Measurements from ENCODE around the gene SLC1A4.
A peak's percentile ranks its signal among the peaks of the same experiment; 100 is the strongest.
"Not testable (repeated sequence)": the region's sequence is repeated elsewhere in the genome, so short reads cannot be mapped to it uniquely, and the experiment has no call there.

SLC1A4 gene

DNA sequence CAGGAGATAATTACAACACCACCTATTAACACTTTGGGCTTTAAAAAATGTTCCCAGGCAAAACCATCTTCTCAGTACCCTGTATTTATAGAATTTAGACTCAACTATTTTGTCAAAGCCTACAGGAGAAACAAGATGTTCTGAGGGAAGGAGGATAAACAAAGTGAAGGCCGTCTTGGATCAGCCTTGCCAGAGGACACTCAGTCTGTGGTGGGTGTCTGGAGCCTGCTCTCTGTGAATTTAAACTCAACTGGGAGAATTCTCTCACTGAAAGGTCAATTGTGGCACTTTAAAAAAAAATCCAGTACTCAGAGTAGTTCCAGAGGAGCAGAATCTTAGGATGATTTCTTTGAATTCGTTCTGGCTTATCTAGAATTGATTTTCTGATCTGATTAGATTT is 28.4 kb upstream of the SLC1A4 start:
- DNase-seq = no peak
- in situ Hi-C loops (cut with MboI; ENCODE audit: low pct_unique_long_range_greater_than_20kb, low sequenced_read_pairs) = no loop called here

DNA sequence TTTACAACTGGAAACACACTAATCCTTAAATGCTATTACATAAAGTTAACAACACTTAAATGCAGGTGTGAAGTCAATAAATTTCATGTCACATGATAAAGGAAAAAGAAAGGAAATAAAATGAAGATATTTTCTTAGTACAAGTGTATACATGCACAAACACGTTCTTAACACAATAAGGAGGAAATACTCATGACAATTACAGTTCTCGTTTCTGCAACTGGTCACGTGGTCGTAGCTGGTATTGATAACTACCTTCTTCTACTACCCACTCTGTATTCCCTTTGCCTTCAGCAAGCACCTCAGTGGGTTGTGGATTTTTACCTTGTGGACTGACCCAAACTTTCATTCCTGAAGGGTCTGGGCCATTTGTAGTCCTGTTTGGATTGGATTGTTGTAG is 26.1 kb upstream of the SLC1A4 start:
- DNase-seq; in situ Hi-C loops (cut with MboI; ENCODE audit: low pct_unique_long_range_greater_than_20kb, low sequenced_read_pairs): not testable (repeated sequence)

DNA sequence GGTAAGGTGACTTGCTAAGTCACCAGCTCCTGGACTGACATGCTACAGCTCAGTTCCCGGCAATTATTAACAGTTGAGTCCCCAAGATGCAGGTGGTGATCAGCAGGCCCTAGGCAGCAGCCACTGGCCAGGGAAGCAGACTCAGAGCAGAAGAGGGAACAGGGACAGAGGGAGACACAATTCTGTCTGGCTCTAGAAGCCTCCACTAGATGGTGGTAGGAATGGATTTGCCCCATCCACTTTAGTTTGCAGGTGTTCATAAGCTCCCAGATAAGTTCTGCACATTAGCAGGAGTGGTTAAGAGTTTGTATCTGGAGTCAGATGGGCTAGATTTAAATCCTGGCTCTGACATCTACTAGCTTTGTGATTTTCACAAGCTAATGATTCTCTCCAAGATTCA is 25.5 kb upstream of the SLC1A4 start:
- in situ Hi-C loops (cut with MboI; ENCODE audit: low pct_unique_long_range_greater_than_20kb, low sequenced_read_pairs) = no loop called here
- DNase-seq = no peak

DNA sequence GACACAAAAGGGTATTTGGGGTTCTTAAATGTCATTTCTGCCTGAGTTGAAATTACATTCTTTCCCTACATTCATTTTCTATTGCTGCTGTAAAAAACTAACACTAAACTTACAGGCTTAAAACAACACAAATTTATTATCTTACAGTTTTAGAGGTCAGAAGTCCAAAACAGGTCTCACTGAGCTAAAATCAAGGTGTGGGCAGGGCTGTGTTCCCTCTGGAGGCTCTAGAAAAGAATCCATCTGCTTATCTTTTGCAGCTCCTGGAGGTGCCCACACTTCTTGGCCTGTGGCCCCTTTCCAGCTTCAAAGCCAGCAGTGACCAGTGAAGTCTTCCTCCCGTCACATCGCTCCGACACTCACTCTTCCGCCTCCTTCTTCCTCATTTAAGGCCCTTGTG is 23.2 kb upstream of the SLC1A4 start:
- no peak for DNase-seq

DNA sequence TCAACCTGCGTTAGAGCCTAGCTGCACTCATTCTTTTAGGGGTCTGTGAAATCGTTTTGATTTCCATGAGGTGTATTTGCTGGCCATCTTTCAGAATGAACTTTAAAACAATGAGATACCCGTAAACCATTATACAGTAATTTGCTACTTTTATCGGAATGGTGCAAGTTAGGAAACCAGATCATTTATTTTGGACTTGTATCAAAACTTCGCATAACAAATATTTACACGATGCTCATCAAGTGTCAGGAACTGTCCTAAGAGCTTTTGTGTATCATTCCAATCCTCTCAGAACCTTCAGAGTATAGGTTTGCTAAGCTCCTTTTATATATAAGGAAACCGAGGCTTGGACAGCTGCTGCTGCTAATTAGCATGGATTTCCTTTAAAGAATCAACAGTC is 22.4 kb upstream of the SLC1A4 start:
- in situ Hi-C loops (cut with MboI; ENCODE audit: low pct_unique_long_range_greater_than_20kb, low sequenced_read_pairs) = no loop called here
- no peak for DNase-seq

More for the DNA sequence above, 23.2 kb upstream of the SLC1A4 start:
- in situ Hi-C loops (cut with MboI; ENCODE audit: low pct_unique_long_range_greater_than_20kb, low sequenced_read_pairs) = no loop called here

DNA sequence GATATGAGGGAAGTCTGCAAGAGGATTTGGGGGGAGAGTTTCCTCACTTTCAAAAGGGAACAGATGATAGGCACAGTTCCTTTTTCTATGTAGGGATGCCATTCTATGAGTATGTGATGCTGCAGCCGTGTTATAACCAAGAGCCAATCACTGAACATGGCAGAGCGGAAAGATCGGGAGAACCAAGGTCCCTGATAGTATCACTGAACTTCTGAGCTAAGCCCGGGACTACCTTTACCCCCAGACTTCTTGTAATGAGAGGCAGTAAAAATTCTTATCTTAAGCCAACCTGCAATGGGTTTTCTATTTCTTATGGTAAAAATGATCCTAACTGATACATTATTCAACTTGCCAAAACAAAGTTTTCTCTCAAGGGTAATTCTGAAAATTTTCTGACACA is 21.6 kb upstream of the SLC1A4 start:
- in situ Hi-C loops (cut with MboI; ENCODE audit: low pct_unique_long_range_greater_than_20kb, low sequenced_read_pairs) = no loop called here
- no peak for DNase-seq

DNA sequence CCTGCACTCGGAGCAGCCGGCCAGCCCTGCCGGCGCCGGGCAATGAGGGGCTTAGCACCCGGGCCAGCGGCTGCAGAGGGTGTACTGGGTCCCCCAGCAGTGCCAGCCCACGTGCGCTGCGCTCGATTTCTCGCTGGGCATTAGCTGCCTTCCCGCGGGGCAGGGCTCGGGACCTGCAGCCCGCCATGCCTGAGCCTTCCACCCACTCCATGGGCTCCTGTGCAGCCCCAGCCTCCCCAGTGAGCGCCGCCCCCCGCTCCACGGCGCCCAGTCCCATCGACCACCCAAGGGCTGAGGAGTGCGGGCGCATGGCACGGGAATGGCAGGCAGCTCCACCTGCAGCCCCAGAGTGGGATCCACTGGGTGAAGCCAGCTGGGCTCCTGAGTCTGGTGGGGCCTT is 20.1 kb upstream of the SLC1A4 start:
- in situ Hi-C loops (cut with MboI; ENCODE audit: low pct_unique_long_range_greater_than_20kb, low sequenced_read_pairs); DNase-seq: not testable (repeated sequence)

DNA sequence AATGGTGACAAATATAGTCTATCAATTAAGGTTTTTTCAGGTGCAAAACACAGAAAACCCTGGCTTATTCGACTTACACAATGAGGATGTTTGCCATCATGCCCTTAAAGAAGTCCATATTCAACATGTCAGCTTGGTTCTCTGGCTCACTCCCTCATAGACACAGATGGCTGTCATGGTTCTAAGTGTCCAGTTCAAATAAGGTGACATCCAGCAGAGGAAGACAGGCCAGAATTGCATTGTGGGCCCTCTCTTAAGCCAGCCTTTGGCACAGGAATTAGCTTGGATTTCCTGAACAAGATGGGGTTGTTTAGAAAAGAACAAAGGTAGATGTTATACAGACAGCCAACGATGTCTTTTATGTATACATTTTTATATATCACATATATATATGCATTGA is 18.7 kb upstream of the SLC1A4 start:
- no peak for DNase-seq
- in situ Hi-C loops (cut with MboI; ENCODE audit: low pct_unique_long_range_greater_than_20kb, low sequenced_read_pairs) = no loop called here

DNA sequence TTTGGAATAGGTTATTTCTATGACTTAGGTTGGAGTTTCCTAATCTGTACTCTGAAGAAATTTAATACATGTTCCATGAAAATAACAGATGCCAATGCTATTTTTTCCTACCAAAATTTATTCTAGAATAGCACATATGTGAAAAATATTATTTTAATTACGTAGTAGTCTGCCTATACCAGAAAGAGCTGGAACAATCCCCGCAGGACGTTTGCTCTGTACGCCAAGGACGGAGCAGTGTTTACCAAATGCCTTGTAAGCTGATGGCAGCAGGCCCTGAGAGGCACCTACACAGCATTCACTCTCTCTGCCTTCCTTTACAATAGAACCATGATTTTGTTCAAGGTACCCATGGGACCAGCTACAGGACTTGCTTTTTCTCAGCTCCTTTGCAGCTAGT is 16.8 kb upstream of the SLC1A4 start:
- in situ Hi-C loops (cut with MboI; ENCODE audit: low pct_unique_long_range_greater_than_20kb, low sequenced_read_pairs) = no loop called here
- DNase-seq = no peak

DNA sequence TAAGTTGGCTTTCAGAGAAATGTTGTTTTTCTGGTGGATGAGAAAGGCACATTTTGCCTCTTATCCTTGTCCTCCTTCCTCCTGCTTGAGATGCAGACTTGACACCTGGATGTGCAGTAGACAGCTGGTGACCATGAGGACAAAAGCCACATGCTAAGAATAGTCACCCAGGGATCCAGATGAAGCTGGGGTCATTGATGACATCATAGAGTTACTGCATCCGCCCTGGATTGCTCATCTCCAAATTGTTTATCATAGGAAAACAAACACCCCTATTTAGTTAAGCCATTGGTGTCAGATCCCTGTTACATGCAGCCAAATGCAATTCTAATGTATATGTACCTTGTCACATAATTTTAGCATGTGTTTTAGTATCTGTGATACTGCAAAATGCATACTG is 16.3 kb upstream of the SLC1A4 start:
- no peak for DNase-seq
- in situ Hi-C loops (cut with MboI; ENCODE audit: low pct_unique_long_range_greater_than_20kb, low sequenced_read_pairs) = no loop called here

DNA sequence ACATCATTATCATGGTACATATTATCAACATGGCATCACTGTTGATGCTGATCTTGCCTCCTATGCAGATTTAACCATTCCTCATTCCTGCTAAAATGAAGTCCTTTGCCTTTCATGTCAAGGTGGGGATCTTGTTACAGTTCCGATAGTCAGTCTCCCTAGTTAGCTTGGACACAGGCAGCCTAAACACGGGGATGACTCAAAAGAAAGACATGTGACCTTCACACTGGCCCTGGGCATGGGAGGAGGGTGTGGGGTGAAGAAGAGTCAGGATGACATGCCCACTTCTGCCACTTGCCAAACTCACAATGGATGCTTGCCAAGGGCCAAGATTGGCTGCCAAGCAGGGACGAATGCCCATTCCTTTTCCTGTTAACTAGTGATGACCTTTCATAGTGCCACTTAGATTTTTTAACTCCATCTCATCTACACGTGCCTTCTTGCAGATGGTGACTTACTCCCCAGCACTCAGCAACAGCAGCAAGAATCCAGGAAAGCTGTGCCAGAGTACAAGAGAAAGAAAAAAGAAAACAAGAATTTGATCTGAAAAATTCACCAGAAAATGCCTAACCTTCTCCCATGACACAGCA is 13.9 kb upstream of the SLC1A4 start:
- DNase-seq = no peak
- in situ Hi-C loops (cut with MboI; ENCODE audit: low pct_unique_long_range_greater_than_20kb, low sequenced_read_pairs) = no loop called here

DNA sequence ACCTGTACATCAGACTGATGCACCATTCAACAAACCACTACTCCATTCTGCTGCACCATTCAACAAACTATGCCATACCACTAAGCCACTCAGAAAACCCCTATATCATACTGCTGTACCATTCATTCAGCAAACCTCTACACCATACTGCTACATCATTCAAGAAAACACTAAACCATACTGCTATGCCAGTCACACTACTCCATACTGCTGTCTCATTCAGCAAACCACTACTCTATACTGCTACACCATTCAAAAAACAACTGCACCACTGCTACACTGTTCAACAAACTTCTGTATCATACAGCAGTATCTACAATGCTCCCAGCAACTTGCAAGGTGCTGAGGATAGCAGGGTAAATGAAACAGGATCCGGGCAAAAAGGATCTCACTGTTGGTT is 12.9 kb upstream of the SLC1A4 start:
- DNase-seq = no peak
- in situ Hi-C loops (cut with MboI; ENCODE audit: low pct_unique_long_range_greater_than_20kb, low sequenced_read_pairs) = no loop called here

DNA sequence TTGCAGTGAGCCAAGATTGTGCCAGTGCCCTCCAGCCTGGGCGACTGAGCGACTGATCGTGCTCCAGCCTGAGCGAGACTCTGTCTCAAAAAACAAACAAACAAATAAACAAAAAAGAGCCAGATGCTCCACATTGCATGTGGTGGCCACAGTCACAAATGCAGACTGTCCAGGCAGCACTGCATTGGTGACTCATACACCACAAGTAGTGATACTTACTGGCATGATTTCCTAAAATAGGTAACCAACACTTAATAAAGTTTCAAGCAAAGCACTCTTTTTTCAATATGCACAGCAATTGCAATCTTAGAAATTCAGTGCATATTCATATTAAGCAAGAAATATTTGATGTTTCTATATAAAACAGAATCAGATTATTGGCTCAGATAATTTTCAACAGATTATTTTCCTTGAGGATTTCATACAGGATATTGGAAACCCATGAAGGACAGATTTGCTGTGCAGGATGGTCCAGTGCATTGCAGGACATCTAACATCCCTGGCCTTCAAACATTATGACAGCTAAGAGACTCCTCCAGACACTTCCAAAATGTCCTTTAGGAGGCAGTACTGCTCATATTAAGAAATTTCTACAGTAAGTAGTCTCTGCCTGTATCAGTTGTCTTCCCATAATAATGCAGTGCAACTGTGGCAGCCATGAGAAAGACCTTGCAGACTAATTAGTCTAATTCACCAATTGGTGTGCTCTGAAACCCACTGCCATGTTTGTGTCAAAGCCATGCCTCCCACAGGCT is 10.5 kb upstream of the SLC1A4 start:
- DNase-seq = no peak

DNA sequence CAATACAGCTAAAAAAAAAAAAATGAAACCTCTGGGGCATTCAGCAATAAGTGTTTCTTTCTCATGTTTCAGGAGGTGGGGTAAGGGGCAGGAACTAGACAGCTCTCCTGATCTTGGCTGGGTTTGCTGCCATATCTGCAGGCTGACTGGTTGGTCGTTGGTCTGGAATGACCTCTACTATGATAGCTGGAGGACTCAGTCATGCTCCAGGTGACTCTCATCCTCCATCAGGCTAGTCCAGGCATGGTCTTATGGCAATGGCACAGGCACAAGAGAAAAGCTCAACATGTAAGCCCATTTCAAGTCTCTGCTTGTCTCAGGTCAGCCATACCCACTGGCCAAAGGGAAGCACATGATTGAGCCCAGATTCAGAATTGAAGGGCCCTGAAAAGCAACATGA is 9.5 kb upstream of the SLC1A4 start:
- DNase-seq = no peak
- in situ Hi-C loops (cut with MboI; ENCODE audit: low pct_unique_long_range_greater_than_20kb, low sequenced_read_pairs) = no loop called here

More for the DNA sequence above, 10.5 kb upstream of the SLC1A4 start:
- in situ Hi-C loops (cut with MboI; ENCODE audit: low pct_unique_long_range_greater_than_20kb, low sequenced_read_pairs) = no loop called here

DNA sequence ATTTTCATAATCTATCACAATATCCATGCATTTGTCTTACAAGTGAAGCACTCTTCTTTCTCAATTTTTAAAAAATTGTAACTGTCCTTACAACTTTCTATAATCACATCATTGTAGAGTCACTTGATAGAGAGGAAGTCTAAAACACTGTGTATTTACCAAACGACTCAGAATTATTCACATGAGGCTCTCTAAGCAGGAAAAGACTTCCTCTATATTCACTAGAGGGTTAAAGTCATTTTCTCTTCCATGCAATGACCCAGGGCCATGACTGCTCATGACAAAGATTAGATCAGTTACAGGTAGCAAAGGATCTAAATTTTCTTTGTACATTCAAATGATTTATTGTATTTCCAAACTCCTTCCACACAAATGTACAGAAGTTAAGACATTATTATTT is 9.0 kb upstream of the SLC1A4 start:
- in situ Hi-C loops (cut with MboI; ENCODE audit: low pct_unique_long_range_greater_than_20kb, low sequenced_read_pairs) = no loop called here

DNA sequence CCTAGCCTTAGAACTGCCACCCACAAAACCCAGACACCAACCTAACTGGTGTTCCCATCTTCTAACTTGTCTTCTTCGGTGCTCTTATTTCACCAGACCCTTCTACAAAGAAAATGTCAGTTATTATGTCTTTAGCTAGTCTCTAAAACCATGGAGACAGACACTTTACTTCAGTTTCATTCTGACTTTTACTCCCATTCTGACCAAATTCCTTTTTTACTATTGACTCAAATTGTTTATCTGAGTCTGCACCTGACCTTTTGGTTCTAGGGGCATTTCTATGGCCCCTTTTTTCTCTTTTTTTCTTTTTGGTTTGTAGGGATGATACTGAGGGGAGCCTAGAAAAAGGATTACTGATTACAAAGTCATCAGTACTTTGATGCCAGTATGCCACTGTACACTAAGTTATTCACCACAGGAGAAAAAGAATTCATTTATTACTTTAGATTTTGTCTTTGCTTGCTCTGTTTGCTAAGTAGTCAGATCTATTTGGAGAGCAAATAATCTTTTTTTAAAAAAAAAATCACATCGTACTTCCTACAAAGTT is 6.8 kb upstream of the SLC1A4 start:
- no peak for DNase-seq
- in situ Hi-C loops (cut with MboI; ENCODE audit: low pct_unique_long_range_greater_than_20kb, low sequenced_read_pairs) = no loop called here

More for the DNA sequence above, 9.0 kb upstream of the SLC1A4 start:
- no peak for DNase-seq

DNA sequence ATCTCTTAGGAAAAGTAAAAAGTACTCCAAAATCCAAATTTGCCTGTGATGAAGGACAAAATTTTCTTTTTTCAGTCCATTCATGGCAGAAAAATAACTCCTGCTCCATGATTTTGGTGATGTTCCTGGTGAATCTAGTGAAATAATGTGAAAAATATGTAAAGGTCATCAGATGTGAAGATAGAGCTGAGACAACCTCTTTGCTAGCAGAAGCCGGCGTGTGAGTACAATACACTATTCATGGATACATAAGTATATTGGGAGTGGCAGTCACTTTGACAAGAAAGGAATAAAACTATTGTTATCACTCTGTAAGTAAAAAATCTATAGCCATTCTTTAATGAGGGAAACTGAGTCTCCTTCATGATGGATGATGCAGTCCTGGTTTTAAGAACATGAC is 6.3 kb upstream of the SLC1A4 start:
- in situ Hi-C loops (cut with MboI; ENCODE audit: low pct_unique_long_range_greater_than_20kb, low sequenced_read_pairs) = no loop called here
- no peak for DNase-seq

DNA sequence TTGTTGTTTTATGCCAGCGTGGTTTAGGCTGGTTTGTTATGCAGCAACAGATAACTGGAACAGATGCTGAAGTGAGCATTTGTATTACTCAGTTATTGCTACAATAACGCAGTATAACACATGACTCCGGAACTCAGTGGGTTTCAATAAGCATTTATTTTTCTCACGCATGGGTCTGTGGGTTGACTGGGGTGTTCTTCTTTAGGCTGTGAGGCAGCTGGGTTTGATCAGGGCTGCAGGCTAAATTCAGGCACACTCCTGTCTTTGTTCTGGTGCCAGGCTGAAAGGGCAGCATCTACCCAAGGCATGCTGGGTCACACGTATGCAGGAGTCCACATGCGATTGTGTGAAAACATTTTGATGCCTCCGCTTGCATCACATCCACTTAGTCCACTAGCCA is 3.8 kb upstream of the SLC1A4 start:
- in situ Hi-C loops (cut with MboI; ENCODE audit: low pct_unique_long_range_greater_than_20kb, low sequenced_read_pairs) = no loop called here
- DNase-seq = no peak

DNA sequence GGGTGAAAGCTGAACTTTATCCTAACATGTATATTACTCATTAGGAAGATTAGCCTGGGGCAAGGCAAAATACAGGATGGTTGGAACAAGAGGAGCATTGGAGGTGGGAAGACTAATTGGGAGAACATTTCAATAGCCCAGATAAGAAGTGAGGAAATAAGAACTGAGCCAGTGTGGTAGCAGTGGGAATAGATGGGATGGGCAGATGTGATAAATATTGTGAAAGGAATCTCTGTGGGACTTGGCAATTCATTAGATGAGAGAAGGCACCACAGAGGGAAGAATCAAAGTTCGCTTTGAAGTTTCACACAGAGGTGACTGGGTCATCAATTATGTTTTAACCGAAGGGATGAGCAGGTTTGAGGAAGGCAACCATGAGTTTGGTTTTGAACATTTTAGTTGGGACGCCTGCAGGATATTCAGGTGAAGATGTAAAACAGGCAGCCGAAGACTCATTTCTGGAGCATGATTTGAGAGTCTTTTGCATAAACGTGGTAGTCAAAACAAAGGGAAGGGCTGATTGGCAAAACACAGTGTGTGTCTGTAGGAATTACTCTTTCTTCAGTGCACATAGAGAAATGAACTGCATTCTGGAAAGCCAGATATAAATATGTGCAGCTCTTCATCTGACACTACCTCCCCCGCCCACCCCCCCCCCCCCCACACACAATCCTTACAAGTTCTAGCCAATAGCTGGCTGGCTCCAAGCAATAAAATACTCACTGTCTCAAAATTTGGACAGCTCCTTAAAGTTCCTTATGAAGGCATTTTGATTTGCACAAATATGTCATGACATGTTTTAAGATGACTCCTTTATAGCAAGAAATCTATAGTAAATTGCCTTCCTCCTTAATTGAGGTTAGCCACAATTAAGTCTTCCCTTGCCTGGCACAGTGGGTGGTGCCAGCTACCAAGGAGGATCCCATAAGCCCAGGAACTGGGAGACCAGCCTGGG is 1.9 kb upstream of the SLC1A4 start:
- in situ Hi-C loops (cut with MboI; ENCODE audit: low pct_unique_long_range_greater_than_20kb, low sequenced_read_pairs) = no loop called here
- peak; percentile 34 for DNase-seq

DNA sequence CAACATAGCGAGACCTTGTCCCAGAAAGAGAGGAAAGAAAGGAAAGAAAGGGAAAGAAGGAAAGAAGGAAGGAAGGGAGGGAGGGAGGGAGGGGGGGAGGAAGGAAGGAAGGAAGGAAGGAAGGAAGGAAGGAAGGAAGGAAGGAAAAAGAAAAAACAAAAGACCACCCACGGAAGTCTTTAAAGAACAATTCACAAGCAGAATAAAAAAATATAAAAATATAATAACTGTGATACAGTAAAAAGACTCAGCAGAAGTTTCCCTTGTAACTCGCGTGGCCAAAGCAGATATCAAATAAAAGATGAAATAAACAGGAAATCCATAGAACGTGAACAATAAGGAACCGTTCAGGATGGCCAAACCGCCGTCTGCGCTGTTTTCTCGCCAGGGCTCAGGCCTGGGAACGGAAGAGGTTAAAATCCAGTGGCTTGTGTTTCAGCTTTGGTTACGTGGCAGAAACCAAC is 1.2 kb upstream of the SLC1A4 start:
- peak; percentile 93 for DNase-seq
- in situ Hi-C loops (cut with MboI; ENCODE audit: low pct_unique_long_range_greater_than_20kb, low sequenced_read_pairs) = no loop called here
